HEK293 (cell line): Measurements from ENCODE around the gene FHIT.

ENCODE experiments used
- SETDB1 ChIP-seq: IDR thresholded peaks from one replicate; pipeline ENCODE4 v1.6.1; 2017; ENCODE audit warnings: mild to moderate bottlenecking, low read length, moderate library complexity, mixed read lengths; ENCODE audit not compliant: insufficient read length
- TCF7L2 ChIP-seq: IDR thresholded peaks from 2 replicates; pipeline ENCODE4 v1.6.1; 2011; ENCODE audit warnings: low read depth, mild to moderate bottlenecking, inconsistent platforms, low read length, moderate library complexity, borderline replicate concordance
- ZFP3 ChIP-seq: fragments of 450-650 bp; formaldehyde crosslinking; IDR thresholded peaks from 2 replicates; pipeline ENCODE4 v1.5.1; 2016; ENCODE audit warnings: low read depth, missing biosample characterization, missing genetic modification characterization
- ZNF473 ChIP-seq: fragments of 450-650 bp; formaldehyde crosslinking; IDR thresholded peaks from 2 replicates; pipeline ENCODE4 v1.5.1; 2017; ENCODE audit warnings: missing biosample characterization, missing genetic modification characterization
- ZNF560 ChIP-seq: fragments of 450-650 bp; formaldehyde crosslinking; IDR thresholded peaks from 2 replicates; pipeline ENCODE4 v1.5.1; 2017; ENCODE audit warnings: missing biosample characterization, missing genetic modification characterization, borderline replicate concordance
- ZNF747 ChIP-seq: fragments of 450-650 bp; formaldehyde crosslinking; IDR thresholded peaks from 2 replicates; pipeline ENCODE4 v1.5.1; 2016; ENCODE audit warnings: missing biosample characterization, missing genetic modification characterization
- TF ChIP-seq, protein P1 (sequence below): fragments of 450-650 bp; formaldehyde crosslinking; IDR thresholded peaks from 2 replicates; pipeline ENCODE4 v1.5.1; 2016; ENCODE audit warnings: missing biosample characterization, missing genetic modification characterization
- TF ChIP-seq, protein P2 (sequence below): sonication (generic); formaldehyde crosslinking; IDR thresholded peaks from 2 replicates; pipeline ENCODE4 v1.8.1; 2022; ENCODE audit warnings: mild to moderate bottlenecking, moderate library complexity, missing genetic modification reagents

DNA sequence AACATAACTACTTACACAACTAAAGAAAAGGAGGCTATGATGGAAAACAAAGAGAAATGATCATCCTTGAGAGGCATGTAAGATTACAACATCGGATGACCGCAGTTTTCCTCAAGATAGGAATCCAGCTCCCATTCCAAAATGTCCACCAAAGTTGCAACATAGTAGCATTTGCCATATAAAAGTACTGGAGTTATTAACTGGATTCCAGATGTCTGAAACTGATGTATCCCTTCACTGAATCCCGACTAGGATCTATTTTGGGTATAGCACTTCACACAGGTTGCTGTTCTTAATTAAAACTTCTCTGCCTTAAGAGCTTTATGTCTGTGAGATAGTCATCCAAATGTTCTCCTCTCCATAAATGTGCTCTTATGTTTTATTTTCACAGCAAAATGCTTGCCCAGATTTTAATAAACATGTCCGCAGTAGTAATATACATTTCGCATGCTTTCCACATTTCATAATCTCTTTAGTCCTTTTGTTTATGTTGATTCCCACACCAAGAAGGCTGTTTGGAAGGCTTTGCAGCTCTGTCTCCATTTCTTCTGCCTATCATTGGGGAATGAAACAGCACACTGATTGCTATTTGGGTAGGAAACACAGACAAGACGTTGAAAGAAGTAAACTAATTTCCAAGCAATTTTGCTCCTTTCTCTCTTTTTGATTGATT is 1484.9 kb downstream of the FHIT start:
- TF ChIP-seq ZNF747 (tag by site-specific recombination) (no peak), ZNF560 (tag by site-specific recombination) (no peak), ZNF473 (tag by site-specific recombination) (no peak), ZFP3 (tag by site-specific recombination) (no peak), SETDB1 (no peak), TCF7L2 (no peak)
- TF ChIP-seq, protein P1, sequence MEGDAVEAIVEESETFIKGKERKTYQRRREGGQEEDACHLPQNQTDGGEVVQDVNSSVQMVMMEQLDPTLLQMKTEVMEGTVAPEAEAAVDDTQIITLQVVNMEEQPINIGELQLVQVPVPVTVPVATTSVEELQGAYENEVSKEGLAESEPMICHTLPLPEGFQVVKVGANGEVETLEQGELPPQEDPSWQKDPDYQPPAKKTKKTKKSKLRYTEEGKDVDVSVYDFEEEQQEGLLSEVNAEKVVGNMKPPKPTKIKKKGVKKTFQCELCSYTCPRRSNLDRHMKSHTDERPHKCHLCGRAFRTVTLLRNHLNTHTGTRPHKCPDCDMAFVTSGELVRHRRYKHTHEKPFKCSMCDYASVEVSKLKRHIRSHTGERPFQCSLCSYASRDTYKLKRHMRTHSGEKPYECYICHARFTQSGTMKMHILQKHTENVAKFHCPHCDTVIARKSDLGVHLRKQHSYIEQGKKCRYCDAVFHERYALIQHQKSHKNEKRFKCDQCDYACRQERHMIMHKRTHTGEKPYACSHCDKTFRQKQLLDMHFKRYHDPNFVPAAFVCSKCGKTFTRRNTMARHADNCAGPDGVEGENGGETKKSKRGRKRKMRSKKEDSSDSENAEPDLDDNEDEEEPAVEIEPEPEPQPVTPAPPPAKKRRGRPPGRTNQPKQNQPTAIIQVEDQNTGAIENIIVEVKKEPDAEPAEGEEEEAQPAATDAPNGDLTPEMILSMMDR = no peak
- TF ChIP-seq, protein P2, sequence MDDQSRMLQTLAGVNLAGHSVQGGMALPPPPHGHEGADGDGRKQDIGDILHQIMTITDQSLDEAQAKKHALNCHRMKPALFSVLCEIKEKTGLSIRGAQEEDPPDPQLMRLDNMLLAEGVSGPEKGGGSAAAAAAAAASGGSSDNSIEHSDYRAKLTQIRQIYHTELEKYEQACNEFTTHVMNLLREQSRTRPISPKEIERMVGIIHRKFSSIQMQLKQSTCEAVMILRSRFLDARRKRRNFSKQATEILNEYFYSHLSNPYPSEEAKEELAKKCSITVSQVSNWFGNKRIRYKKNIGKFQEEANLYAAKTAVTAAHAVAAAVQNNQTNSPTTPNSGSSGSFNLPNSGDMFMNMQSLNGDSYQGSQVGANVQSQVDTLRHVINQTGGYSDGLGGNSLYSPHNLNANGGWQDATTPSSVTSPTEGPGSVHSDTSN = no peak
